WI38 (cell line): ENCODE measurements around the gene RAPGEF5.

Experiments used
- H3K4me3 ChIP-seq: 2 replicates; pipeline ENCODE4 v1.5.1; 2011; ENCODE audit warnings: low read depth, mild to moderate bottlenecking, control low read depth, low read length
- CTCF ChIP-seq: IDR thresholded peaks from 2 replicates; pipeline ENCODE4 v1.5.1; 2012; ENCODE audit warnings: low read depth, mild to moderate bottlenecking, control low read depth, low read length

RAPGEF5 gene

GRCh38 chr7:22157552-22157951, 199.4 kb downstream of the RAPGEF5 start:
- TF ChIP-seq CTCF: no peak
- H3K4me3 ChIP-seq: no peak overlapping the region

- no peak overlapping the region for H3K4me3 ChIP-seq
- TF ChIP-seq CTCF: no peak
Observed at GRCh38 chr7:22156205-22156604, 200.7 kb downstream of the RAPGEF5 start.

- TF ChIP-seq CTCF: no peak
Observed at GRCh38 chr7:22154143-22154529, 202.8 kb downstream of the RAPGEF5 start.

GRCh38 chr7:22153432-22154142, 203.4 kb downstream of the RAPGEF5 start:
- H3K4me3 ChIP-seq: no peak overlapping the region
- no peak for TF ChIP-seq CTCF

More at GRCh38 chr7:22154143-22154529, 202.8 kb downstream of the RAPGEF5 start:
- H3K4me3 ChIP-seq: no peak overlapping the region

- no peak for TF ChIP-seq CTCF
- no peak overlapping the region for H3K4me3 ChIP-seq
Observed at GRCh38 chr7:22152690-22153089, 204.3 kb downstream of the RAPGEF5 start.

GRCh38 chr7:22151901-22152300, 205.1 kb downstream of the RAPGEF5 start:
- H3K4me3 ChIP-seq: no peak overlapping the region
- no peak for TF ChIP-seq CTCF

GRCh38 chr7:22150221-22150620, 206.7 kb downstream of the RAPGEF5 start:
- H3K4me3 ChIP-seq: no peak overlapping the region
- TF ChIP-seq CTCF: no peak
